GM18505 (cell line): ENCODE data around the gene CHD1.
"Not testable (repeated sequence)": the region's sequence is repeated elsewhere in the genome, so short reads cannot be mapped to it uniquely, and the experiment has no call there.

Source experiments
- ATAC-seq: cut with Tn5 transposase; IDR thresholded peaks from one replicate; pipeline ENCODE4 v1.9.1; 2021; ENCODE audit not compliant: unreplicated experiment
- POLR2A ChIP-seq: IDR thresholded peaks from 4 replicates; pipeline ENCODE4 v1.6.1; 2011; ENCODE audit warnings: borderline replicate concordance; ENCODE audit not compliant: insufficient read depth, insufficient read length; ENCODE audit errors: extremely low read depth

CHD1 gene

GRCh38 chr5:98928873-98929709, at the start of gene CHD1:
Gene CHD1, minus strand, starts transcription at chr5:98929007. Its CDS starts 2,621 bp downstream, at chr5:98926386.
- TF ChIP-seq POLR2A: peak; percentile 90
- ATAC-seq: peak; percentile 60

- no peak for TF ChIP-seq POLR2A
Observed at GRCh38 chr5:98978528-98978927, 49.7 kb upstream of the CHD1 start.

GRCh38 chr5:98977723-98978122, 48.9 kb upstream of the CHD1 start:
- TF ChIP-seq POLR2A: no peak
- no peak for ATAC-seq

More at GRCh38 chr5:98978528-98978927, 49.7 kb upstream of the CHD1 start:
- no peak for ATAC-seq

GRCh38 chr5:98975682-98976407, 47.0 kb upstream of the CHD1 start:
- no peak for TF ChIP-seq POLR2A
- peak; percentile 97 for ATAC-seq

GRCh38 chr5:98975223-98975622, 46.4 kb upstream of the CHD1 start:
- ATAC-seq: peak; percentile 25
- TF ChIP-seq POLR2A: no peak

- no peak for TF ChIP-seq POLR2A
- no peak for ATAC-seq
Observed at GRCh38 chr5:98969400-98969799, 40.6 kb upstream of the CHD1 start.

GRCh38 chr5:98968056-98968564, 39.3 kb upstream of the CHD1 start:
- no peak for ATAC-seq
- TF ChIP-seq POLR2A: no peak

- TF ChIP-seq POLR2A: no peak
- ATAC-seq: no peak
Observed at GRCh38 chr5:98965226-98965625, 36.4 kb upstream of the CHD1 start.

- no peak for TF ChIP-seq POLR2A
- no peak for ATAC-seq
Observed at GRCh38 chr5:98964621-98965020, 35.8 kb upstream of the CHD1 start.

GRCh38 chr5:98963019-98963418, 34.2 kb upstream of the CHD1 start:
- ATAC-seq: no peak
- TF ChIP-seq POLR2A: no peak

- no peak for TF ChIP-seq POLR2A
- no peak for ATAC-seq
Observed at GRCh38 chr5:98962587-98962986, 33.8 kb upstream of the CHD1 start.

GRCh38 chr5:98961665-98962344, 33.0 kb upstream of the CHD1 start:
- no peak for ATAC-seq
- no peak for TF ChIP-seq POLR2A

- no peak for ATAC-seq
- TF ChIP-seq POLR2A: no peak
Observed at GRCh38 chr5:98957307-98957706, 28.5 kb upstream of the CHD1 start.

- ATAC-seq: not testable (repeated sequence)
Observed at GRCh38 chr5:98955888-98956287, 27.1 kb upstream of the CHD1 start.

GRCh38 chr5:98955471-98955870, 26.7 kb upstream of the CHD1 start:
- not testable (repeated sequence) for ATAC-seq
